ENCODE measurements around the gene ASXL1.

- TF ChIP-seq CTCF (conservative IDR thresholded peaks at IDR 0.05 in 1 of 2, IDR thresholded peaks at IDR 0.05 in 1 of 2; ENCODE audit: extremely low read depth in 1 of 2, insufficient read depth in 1 of 2, low read depth in 1 of 2, low read length in 2 of 2) (no peak), EZH2 (IDR thresholded peaks at IDR 0.05; ENCODE audit: borderline replicate concordance, low read length) (no peak)
These were observed 6.5 kb downstream of the ASXL1 start for GRCh38 chr20:32364554-32365208.

Data from mammary epithelial cell (primary cell).